ENCODE data around the gene CTIF.

DNA sequence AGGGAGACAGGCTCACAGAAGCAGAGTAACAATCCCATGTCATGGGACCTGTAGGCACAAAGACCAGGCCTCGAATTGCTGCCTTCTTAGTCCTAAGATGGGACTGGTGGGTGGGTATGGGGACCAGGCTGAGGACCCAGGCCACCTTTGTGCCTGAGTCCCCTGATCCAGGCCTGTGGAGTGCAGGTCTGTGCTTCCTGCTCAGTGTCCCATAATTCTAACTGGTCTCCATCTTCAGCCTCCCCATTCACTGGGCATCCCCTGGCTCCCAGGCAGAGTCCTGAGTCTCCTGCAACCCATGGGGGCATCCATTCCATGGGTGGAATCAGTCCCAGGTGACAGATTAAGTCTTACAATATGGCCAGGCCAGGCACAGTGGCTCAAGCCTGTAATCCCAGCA, 328.0 kb downstream of the CTIF start:
- TF ChIP-seq ZFX (IDR thresholded peaks at IDR 0.05; ENCODE audit: borderline replicate concordance): no peak
- TF ChIP-seq, protein P1, sequence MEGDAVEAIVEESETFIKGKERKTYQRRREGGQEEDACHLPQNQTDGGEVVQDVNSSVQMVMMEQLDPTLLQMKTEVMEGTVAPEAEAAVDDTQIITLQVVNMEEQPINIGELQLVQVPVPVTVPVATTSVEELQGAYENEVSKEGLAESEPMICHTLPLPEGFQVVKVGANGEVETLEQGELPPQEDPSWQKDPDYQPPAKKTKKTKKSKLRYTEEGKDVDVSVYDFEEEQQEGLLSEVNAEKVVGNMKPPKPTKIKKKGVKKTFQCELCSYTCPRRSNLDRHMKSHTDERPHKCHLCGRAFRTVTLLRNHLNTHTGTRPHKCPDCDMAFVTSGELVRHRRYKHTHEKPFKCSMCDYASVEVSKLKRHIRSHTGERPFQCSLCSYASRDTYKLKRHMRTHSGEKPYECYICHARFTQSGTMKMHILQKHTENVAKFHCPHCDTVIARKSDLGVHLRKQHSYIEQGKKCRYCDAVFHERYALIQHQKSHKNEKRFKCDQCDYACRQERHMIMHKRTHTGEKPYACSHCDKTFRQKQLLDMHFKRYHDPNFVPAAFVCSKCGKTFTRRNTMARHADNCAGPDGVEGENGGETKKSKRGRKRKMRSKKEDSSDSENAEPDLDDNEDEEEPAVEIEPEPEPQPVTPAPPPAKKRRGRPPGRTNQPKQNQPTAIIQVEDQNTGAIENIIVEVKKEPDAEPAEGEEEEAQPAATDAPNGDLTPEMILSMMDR (IDR thresholded peaks at IDR 0.05): no peak

Data from 22Rv1 (cell line).